SHP77 treated with DMSO at 0.1 percent for 48 hours (cell line): ENCODE measurements around the gene CYP39A1.

Source experiments
- DNase-seq: peaks from one replicate; lab custom pipeline; 2025; lab: John Stamatoyannopoulos, UW

CYP39A1 gene

DNA sequence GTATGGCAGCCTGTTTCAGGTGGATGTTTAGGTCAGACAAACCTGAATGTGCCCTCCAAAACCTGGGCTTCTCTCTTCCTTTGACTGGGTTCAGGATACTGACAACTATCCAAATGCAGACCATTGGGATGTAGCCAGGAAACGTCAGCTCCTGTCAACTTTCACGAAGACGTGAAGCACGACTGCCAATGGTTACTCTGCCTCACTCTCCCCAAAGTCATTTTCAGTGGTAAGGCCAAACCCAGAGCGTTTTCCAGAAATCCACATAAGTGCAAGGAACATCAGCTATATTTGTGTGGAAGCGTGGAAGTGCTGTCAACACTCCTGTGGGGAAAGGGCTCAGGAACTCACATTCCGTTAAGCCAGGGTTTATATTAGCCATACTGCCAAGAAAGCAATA lies 141.3 kb downstream of the CYP39A1 start:
- no peak for DNase-seq

DNA sequence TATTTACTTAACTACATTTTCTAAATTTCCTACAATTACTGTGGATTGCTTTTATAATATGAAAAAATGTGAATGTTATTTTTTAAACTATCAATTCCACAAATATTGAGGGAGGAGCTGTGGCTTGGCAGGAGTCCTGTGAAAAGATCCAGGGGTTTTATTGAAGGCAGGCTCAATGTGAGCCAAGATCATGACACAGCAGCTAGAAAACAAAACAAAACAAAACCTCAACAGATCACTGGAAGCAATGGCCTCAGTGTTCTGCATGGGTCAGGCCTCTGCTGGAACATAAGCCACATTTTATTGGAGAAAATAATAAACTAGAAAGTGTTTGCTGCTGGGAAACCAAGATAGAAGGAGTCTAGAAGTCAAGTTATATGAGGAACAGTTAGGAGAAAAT lies 142.0 kb downstream of the CYP39A1 start:
- no peak for DNase-seq

DNA sequence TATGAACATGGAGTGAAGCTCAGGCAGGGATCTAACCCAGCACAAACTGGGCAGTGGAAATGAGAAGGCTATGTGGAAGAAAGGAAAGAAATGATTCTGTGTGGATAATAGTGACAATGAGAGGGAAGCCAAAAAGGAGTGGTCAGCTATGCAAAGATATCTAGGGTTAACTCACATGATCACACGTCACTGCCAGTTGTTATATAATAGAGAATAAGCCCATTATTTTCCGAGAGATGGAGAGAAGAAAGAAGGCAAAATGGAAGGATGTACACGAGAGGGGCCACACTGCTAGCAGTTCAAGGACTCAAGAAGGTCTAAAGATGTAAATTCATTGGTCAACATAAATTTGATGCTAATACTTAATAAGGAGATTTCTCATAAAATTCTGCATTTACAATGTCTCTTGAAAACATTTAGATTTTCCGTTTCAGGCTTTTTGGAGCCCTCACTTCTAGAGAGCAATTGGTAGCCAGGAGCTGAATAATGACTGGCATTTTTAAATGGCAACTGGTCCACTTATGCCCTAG lies 142.6 kb downstream of the CYP39A1 start:
- DNase-seq, result no peak

DNA sequence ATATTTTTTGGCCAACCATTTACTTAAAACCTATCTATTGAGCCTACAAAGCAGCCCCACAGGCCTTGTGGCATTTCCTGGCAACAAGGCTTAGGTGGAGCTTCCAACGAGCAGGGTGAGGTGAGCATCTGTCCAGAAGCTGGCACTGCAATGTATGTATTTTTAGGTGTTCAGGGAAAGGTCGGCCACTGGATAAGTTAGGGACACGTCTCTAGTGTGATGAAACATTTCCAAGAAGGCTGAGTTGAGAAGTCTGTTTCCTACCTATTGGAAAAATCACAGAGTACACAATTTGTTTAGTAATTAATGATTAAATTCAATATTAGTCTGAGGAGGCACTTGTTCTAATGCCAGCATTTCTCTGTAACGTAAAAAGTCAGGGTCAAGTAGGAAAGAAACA lies 143.6 kb downstream of the CYP39A1 start:
- DNase-seq, result no peak

DNA sequence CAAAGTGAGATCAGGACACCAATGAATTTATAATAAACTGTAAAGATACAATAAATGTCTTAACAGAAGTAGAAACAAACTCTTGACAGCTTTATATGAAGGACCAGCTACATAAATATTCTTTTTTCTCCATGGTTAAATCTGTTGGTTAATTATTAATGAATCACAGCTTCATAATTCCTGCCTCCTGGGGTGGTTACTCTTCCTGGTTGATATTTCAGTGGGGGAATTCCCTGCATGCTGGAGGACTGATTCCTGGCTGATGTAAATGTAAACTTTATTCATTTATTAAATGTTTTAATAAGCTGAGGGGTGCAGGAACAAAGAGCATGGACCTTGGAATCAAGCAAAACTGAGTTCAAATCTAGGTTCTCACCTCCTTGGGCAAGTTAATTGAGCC lies 145.2 kb downstream of the CYP39A1 start:
- no peak for DNase-seq

DNA sequence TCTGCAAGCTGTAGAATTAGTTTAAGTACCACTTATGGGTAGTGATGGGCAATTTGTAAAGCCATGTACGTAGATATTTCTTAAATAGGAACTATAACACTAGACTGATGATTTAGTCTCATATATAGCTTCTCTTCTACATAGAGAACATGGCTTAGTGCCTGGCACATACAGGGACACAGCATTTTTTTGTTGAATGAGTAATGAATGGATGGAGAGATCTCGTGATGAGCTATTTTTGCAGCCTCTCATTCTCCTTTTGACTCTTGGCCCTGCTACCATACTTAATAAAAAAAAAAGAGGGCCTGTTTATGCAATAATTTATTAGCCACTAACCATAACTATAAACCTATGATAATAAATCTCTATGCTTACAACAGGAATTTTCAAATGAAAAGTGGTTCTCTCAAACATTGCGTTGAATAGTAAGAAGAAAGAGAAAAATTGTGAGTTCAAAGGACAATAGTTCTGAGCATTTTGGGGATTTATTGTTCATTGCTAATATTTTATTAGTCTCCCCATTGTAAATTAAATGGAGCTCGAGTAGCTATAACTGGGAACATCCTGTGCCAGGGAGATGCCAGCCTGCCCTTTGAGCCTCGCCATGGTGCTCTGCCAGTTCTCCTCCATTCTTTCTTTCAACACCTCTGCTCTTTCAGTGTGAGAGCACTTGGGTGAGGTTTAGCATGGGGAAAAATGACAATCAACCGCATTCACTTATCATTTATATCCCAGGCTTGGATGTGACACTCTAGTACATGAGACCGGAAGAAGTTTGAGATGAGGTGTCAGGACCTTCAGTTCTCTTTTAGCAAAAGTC lies 146.7 kb downstream of the CYP39A1 start:
- no peak for DNase-seq

DNA sequence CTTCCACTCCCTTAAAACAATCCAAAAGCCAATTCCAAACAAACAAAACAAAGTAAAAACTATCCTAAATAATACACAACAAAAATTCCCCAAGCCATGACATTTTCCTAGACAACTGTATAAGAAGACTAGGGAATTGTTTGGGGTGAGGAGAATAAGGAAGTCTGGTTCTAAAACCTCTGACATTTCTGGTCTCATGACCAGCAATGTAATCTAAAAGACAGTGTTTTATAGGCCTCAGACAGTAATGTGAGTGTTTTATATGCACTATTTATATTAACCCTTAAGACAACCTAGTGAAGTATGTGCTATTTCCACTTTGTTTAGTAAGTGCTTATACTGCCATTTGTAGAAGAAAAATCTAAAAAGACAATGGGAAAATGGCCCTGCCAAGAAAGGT lies 148.4 kb downstream of the CYP39A1 start:
- no peak for DNase-seq

DNA sequence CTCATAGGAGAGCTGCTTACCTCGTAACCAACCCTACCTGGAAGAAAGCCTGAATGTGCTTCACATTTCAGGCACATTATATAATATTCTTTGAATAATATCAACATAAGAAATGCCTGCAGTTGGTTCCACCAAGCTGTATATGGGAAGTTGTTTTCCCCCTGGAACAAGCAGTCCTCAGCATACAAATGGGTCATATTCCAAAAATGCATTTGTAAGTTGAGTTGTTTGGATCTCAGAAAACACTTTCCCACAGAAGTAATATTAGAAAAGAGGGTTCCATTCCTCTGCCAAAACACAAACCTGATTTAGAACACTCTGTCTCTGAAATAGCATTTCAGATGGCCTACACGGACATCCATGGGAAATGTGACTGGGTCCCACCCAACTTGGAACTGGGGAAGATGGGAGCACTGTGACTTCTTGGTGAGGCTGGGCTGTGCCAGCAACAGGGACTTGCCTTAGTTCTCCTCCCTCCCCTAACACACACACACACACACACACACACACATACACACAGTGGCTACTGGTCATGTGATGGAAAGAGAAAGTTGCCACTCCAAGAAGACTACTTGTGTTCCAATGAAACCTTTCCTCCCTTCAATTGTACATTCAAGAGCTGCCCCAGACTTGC lies 150.0 kb downstream of the CYP39A1 start:
- no peak for DNase-seq

DNA sequence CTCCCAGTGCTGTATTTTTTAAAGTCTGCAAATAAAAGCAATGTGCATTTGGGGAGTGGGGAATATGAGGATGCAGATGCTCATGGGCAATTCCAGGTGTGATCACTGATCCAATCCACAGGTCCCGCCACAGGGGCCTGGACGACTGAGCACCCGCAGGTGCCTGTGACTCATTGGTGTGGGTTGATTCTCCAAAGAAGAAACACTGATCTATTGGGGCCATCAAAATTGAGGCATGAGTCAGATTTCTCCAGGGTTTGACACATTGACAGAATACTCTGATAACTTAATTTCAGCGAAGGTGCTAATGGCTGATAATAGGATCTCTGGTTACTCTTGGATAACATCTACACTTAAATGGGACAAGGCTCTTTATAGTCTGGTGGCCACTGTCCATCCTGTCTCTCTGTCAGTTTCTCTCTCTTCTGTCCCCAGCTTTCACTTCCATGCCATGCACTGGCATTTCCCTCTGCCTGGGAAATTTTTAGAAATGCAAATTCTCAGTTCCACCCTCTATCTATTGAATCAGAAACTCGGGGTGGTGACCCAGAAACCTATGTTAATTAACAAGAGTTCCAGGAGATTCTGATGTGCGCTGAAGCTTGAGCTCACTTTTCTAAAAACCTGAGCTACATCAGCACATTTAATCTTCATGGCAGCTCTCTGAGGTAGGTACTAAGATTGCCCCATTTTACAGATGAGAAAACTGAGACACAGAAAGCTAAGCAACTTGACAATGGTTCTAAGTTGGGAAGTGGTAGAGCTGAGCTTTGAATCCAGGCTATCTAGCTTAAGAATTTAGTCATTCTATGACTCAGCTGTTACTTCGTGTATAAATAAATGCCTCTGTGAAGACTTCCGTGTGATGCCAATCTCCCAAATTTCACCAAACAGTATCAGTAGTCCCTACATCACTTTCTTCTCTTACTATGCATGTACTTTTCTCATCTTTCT lies 151.2 kb downstream of the CYP39A1 start:
- no peak for DNase-seq

DNA sequence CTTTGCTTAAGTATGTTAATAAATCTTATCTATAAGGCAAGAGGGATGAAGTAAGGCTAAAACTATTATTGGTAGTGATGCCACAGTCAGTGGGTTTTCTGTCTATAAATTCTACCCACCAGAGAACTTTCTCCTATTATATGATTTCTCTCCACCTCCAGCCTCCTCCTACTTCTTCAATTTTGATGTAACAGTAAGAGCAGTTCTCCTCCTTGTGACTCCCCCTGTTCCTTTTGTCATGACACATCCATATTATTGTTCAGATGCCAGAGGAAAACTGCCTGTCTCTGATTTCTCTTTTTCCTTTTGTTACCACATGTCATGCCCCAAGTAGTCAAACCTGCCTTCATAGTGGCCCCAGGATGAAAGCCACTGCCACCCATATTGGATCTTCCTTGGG lies 152.2 kb downstream of the CYP39A1 start:
- DNase-seq, result no peak
